ENCODE measurements around the gene MAML1.

- TF ChIP-seq POLR2A (IDR thresholded peaks at IDR 0.05; ENCODE audit: extremely low read depth, insufficient read length) (no peak), CTCF (IDR thresholded peaks at IDR 0.05; ENCODE audit: low read depth, low read length) (no peak), MYC (IDR thresholded peaks at IDR 0.05; ENCODE audit: low read depth, low read length) (no peak)
- TF ChIP-seq, protein P1, sequence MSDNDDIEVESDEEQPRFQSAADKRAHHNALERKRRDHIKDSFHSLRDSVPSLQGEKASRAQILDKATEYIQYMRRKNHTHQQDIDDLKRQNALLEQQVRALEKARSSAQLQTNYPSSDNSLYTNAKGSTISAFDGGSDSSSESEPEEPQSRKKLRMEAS (IDR thresholded peaks at IDR 0.05; ENCODE audit: low read depth, low read length): no peak
Measured at GRCh38 chr5:179817470-179817840, 84.8 kb downstream of the MAML1 start.

All from NB4 (cell line).